SH-SY5Y (cell line): Measurements from ENCODE around the gene ANKRD31.

Experiments
- GATA2 ChIP-seq: IDR thresholded peaks from 2 replicates; pipeline ENCODE4 v1.6.1; 2011; ENCODE audit warnings: mild to moderate bottlenecking, low read depth, low read length
- GATA3 ChIP-seq: IDR thresholded peaks from 2 replicates; pipeline ENCODE4 v1.6.1; 2011; ENCODE audit warnings: low read depth, mild to moderate bottlenecking, low read length, moderate library complexity

ANKRD31 gene

DNA sequence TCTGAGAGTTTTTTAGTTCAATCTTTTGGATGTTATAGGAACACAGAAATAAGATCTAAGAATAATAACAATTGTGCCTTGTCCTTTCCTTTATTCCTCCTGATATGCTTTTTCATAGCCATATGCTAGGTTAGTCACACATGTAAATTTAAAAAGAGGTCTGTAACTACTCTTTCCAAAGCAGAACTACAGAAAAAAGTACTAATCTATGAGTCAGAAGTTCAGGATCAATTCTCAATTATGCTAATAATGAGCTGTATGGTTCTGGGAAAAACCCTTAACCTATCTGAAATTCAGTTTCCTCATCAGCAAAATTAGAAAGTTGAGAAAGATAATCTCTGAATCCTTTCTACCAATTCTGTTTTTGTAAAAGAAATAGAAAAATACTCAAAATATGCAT, 44.4 kb downstream of the ANKRD31 start:
- TF ChIP-seq GATA3 (no peak), GATA2 (no peak)

DNA sequence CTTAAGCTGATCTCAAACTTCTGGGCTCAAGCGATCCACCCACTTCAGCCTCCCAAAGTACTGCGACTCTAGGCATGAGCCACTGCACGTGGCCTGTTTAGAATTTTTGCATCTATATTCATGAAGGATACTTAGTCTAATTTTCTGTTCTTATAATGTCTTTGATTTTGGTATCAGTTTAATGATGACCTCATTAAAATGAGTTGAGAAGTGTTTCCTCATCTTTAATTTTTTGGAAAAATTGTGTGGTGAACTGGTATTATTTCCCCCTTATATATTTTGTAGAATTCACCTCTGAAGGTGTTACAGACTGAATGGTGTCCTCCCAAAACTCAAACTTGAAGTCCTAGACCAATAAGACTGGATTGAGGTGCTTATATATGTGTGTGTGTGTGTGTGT, 46.5 kb downstream of the ANKRD31 start:
- TF ChIP-seq GATA2, result no peak
- TF ChIP-seq GATA3, result no peak

DNA sequence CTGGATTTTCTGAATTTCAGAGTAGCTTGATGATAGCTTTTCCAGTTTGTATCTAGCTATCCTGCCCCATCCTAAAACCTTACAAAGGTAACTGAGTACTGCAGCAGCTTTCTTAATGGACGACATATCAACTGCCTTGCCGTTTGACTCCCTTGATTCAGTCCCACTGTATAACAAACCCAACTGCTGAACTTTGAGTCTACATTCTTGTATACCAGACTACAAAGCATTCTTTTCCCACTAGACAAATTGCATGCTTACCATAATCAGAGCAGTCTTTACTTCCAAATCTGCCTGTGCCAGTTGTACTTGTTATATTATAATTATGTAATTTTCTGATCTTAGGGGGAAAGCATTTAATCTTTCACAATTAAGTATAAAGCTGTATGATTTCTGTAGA, 47.3 kb downstream of the ANKRD31 start:
- no peak for TF ChIP-seq GATA2
- no peak for TF ChIP-seq GATA3

DNA sequence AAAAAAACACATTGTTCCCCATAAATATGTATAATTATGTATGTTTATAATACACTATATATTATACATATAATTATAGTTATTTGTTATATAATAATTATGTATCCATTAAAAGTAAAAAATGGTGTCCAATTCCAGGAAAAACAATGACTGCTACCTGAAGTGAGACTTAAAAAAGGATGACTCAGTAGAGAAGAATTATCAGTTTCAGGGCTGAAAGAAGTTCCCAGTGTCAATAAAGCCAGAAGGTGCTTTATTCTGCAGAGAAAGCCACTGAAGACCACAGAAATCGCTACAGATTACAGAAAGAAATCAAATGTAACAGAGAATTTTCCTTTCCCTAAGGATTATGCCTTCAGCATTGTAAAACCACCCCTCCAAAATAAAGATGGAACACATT, 50.9 kb downstream of the ANKRD31 start:
- no peak for TF ChIP-seq GATA3
- TF ChIP-seq GATA2, result no peak

DNA sequence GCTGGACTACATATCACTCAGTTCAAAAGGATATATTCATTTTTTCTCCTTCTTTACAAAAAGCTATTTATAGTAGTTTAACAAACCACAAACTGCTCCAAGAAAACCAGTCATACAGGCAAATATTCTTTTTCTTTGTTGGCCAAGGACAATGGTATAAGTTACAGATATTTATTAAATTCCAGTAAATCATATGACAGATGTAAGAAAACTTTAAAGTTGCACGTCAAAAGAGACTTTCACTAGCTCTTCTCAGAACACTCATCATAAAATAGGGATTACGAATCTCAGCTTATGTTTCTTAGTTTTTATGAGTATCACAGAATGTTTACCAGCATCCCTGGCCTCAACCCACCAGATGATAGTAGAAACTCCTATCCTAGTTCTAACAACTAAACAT, 67.2 kb downstream of the ANKRD31 start:
- TF ChIP-seq GATA2 (no peak), GATA3 (no peak)

DNA sequence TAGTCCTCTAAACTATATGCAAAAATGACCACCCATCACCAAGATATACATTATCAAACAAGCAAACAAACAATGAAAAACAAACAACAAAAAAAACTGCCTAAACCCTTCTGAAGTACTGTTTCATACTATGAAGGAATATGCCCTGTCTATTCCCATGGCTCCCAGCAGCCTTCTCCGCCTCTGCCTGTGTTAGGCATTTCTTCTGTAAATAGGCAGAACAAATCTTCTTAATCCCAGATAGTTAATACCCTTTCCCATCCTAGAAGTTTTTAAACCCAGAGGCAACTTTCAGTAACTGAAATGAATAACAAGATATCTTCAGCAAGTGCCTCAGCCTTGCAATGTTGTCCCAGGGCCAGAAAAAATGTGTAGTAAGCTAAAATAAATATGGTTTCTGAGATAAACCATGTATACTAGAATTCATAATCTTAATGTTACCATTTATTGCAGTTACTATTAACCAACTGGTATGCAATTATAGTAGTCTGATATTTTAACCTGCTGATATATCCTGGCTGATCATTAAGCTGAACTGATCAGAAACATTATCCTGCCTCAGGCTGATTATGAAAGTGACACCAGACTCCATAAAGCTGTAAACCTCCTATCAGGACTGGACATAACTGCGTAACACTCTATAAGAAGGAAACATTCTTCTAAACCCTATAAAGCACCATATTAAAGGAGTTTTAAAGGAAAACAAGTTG, 68.5 kb downstream of the ANKRD31 start:
- TF ChIP-seq GATA3 (no peak), GATA2 (no peak)

DNA sequence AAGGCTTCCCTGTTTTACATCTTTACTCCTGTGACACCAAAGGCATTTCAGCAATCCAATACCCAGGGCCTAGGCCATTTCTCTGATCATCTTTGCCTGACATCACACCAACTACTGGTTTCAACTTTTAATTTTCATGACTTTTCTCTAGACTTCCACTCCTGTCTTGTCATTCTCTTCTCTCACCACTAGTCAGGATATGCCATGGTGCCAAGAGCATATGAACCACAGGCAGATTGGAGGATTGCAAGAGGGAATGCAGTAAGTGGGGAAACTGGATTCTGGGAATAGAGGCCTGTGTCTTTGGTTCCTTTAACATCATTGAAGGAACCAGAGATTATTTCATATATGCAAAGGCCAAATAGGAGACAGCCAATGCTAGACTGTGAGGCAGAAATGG, 69.3 kb downstream of the ANKRD31 start:
- TF ChIP-seq GATA3 (no peak), GATA2 (no peak)

DNA sequence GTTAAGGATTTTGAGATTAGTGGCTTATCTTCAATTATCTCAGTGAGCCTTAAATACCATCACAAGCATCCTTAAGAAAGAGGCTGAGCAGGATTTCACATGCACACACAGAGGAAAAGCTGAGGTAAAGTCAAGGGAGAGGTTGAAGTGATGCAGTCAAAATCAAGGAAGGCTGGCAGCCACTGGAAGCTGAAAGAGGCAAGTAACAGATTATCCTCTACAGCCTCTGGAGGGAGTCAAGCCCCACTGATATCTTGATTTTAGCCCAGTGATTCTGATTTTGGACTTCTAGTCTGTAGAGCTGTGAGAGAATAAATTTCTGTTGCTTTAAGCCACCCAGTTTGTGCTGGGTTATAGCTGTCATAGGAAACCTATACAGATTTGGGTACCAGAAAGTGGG, 80.1 kb downstream of the ANKRD31 start:
- TF ChIP-seq GATA3 (no peak), GATA2 (no peak)

DNA sequence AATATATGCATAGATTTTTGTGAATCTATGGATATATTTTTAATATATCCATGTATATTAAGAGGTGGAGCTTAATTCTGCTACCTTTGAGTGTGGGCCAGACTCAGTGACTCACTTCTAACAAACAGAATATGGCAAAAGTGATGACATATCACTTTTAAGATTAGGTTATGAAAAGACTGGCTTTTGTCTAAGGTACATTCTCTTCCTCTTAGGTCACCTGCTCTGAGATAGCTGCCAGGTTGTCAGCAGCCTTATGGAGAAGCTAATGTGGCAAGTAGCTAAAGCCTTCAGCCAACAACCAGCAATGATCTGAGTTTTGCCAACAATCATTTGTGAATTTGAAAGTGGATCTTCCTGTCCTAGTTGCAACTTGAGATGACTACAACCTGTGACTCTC, 83.8 kb downstream of the ANKRD31 start:
- TF ChIP-seq GATA2 (no peak), GATA3 (no peak)

DNA sequence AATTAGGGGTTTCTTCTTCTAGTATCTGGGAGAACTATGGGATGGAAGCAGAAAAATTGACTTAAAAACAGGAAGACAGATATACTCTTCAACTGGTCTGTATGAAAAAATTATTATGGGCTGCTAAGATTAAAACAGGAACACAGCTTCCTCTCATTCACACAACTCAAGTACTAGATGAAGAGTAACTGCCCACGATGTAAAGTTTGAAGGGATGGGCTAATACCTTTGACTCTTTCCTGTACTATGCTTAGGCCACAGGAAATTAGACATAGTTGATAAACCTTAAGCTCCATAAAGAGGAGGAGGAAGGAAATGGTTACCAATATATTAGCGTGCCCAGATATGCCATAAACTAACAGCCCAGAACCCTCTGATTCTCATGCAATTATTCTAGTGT, 88.6 kb downstream of the ANKRD31 start:
- no peak for TF ChIP-seq GATA2
- no peak for TF ChIP-seq GATA3

DNA sequence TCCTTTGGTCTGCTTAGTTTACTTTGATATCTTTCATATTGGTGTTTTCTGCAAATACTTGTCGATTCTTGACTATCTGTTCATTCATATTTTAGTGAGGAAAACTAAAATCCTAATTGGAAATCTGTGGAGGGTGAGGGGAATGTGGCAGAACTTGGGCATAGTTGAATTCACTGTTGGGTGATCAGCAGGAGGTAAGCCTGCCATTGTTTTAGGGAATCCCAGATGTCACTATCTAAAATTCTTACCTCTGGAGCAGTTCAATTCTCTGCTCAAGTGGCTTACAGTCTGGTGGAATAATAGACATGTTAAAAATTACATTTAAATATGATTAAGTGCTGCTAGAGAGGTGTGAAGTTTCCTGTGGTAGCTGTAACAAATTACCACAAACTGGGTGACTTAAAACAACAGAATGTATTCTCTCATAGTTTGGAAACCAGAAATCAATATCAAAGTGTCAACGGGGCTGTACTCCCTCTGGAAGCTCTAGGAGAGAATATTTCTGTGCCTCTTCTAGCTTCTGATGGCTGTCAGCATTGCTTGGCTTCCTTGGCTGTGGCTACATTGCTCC, 94.0 kb downstream of the ANKRD31 start:
- no peak for TF ChIP-seq GATA3
- no peak for TF ChIP-seq GATA2

DNA sequence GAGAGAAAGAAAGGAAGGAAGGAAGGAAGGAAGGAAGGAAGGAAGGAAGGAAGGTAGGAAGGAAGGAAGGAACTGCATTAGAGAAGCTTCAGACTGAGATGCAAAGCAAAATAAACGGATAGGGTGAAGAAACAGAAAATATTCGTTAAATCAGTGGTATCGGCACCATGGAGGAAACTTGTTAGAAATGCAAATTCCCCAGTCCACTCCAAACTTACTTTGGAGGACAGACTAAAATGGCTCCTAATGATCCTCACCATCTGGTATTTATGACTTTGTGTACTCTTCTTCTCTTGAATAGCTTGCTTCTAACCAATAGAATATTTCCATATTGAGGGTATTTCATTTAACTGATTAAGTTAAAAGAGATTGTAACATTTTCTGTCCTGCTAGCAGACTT, 96.4 kb downstream of the ANKRD31 start:
- TF ChIP-seq GATA2 (no peak), GATA3 (no peak)

DNA sequence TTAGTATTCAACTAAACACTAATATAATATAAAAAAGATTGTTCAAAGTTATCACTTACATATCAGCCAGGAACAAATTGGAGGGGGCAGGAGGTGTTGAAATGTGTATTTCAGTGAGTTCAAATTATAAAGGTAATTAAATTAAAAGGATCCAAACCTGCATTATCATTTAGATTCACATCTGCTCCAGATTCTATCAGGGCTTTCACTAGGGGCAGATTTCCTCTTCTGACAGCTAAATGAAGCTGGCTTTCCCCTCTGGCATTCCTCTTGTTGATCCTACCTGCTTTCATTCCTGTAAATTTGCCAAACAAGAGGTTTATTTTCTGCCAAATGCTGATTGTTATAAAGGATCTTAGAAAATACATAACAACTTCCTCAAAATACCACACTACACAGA, 98.0 kb downstream of the ANKRD31 start:
- peak; percentile 85 for TF ChIP-seq GATA3
- peak; percentile 74 for TF ChIP-seq GATA2

DNA sequence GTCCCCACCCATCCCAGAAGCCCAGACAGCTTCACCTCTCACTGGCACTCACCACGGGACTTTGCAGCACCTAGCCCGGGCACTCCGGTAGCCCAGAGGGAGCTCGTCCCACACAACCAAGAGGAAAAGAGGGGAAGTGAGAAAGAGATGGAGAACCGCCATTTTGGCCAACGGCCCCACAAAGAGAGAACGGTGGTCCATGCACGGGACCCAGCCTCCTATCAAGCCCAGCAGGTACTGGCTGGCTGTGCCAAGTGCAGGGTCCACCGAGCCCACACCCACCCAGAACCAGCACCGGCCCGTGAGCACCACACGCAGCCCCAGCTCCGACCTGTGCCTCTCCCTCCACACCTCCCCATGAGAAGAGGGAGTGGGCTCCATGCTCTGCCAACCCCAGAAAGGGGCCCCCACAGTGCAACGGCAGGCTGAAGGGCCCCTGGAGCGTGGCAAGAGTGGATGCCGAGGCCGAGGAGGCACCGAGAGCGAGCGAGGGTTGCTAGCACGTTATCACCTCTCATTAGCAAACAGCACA, 105.8 kb downstream of the ANKRD31 start:
- TF ChIP-seq GATA2 (no peak), GATA3 (no peak)

DNA sequence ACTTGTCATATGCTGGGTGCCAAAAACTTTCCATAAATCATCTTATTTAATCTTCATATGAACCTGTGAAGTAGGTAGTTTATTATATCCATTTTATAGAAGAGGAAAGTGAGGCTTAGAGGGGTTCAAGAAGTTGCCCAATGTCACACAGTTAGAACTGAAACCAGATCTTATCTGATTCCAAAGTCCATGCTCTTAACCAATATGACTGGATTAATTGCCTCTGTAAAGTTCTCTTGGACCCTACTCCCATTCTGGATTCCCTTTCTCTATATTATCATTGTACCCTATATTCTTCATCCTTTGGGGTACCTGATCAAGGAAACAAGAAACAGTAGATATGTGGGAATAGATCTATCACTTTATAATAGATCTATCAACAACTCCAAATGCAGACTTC, 119.8 kb downstream of the ANKRD31 start:
- TF ChIP-seq GATA2, result no peak
- TF ChIP-seq GATA3, result no peak

DNA sequence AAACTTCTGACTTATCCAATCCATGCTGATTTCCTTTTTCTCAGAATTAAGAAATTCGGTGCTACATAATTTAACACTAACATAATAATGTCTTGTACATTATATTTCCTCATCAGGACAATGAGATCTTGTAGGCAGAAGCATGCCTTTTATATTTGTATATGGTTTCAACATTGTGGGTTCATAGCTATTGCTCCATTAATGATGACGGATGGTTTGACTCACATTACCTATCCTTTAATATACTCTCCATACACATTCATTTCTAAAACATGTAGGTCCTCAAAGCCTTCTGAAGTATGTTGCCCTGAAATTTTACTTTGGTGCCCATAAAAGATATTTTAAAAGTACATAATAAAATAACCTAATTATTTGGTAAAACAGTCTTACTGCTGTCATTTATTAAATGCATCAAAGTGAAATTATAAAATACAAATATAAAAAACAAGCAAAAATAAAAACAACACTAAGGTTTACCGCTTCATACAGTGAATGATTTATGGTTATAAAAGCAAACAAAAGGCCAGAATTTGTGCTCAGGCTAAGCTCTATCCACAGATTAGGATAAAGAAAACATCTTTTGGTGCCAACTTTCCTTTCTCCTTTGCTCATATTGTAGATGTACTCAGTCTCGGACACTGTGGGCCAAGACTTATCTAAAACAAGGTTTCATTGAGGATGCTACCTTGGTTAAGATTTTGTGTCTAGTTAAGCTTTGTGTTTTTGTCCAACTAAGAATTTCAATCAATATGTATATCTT, 123.1 kb downstream of the ANKRD31 start:
- no peak for TF ChIP-seq GATA2
- no peak for TF ChIP-seq GATA3
